ENCODE data around the gene MSL3.

DNA sequence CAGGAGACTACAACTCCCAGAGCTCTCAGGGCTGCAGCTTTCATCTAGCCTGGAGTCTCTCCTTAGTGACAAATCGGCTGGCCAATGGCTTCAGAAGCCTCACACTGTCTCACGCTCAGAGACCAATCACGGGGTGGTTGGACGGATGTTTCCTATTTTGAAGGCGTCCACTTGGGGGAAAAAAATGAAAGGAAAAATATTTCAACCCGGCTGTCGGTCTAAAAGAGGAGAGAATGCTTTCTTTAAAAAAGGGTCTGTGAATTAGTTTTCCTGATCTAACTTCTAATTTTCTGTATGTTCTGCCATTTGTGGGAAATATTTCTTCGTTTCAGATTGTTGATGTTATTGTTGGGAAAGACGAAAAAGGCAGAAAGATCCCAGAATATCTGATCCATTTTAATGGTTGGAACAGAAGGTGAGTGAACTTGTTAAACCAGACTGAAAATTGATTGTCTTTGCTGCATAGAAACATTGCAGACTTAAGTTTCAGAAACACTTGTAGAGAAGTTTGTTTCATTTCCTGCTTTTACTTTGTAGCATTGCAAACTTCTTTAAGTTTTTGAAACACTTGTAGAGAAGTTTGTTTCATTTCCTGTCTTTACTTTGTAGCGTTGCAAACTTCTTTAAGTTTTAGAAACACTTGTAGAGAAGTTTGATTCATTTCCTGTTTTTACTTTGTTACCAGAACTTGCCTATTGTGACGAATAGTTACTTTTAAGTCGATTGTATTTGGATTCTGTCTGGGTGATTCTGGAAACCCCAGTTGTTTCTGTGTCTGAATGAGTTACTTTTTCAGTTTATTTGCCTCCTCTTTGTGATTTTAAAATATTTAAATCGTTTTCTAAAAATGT, 1.6 kb downstream of the MSL3 start:
- TF ChIP-seq, protein P1, sequence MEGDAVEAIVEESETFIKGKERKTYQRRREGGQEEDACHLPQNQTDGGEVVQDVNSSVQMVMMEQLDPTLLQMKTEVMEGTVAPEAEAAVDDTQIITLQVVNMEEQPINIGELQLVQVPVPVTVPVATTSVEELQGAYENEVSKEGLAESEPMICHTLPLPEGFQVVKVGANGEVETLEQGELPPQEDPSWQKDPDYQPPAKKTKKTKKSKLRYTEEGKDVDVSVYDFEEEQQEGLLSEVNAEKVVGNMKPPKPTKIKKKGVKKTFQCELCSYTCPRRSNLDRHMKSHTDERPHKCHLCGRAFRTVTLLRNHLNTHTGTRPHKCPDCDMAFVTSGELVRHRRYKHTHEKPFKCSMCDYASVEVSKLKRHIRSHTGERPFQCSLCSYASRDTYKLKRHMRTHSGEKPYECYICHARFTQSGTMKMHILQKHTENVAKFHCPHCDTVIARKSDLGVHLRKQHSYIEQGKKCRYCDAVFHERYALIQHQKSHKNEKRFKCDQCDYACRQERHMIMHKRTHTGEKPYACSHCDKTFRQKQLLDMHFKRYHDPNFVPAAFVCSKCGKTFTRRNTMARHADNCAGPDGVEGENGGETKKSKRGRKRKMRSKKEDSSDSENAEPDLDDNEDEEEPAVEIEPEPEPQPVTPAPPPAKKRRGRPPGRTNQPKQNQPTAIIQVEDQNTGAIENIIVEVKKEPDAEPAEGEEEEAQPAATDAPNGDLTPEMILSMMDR (IDR thresholded peaks at IDR 0.05) = peak in 4 of 7 experiments; percentile 19 to 32 (median 22)
- no peak for TF ChIP-seq POLR2A (IDR thresholded peaks at IDR 0.05)
